ENCODE results near the gene PLCD1. TPM values are rescaled to one million over a fixed set of nuclear protein-coding genes. Genes with fewer than 3 reads are reported as not detected.

Gene PLCD1
- polyA plus RNA-seq, 2 donors: 40.1 to 41.2 TPM

- Histone ChIP-seq H3K4me3 (ENCODE audit: low read depth in 1 of 2, low read length in 2 of 2) (no peak overlapping the region), H3K4me1 (ENCODE audit: control insufficient read depth in 2 of 2, insufficient read depth in 2 of 2, low read length in 1 of 2) (peaks cover 0 to 19% of the 10 kb centered on the region in 2 donors), H3K27ac (ENCODE audit: low read depth in 2 of 2, low read length in 1 of 2) (peak overlapping the region; percentile 35 to 38), H3K36me3 (ENCODE audit: control insufficient read depth in 2 of 2, insufficient read depth in 2 of 2, low read length in 1 of 2) (peaks cover 7 to 45% of the 10 kb centered on the region in 2 donors), H3K9me3 (ENCODE audit: control insufficient read depth in 2 of 2, insufficient read depth in 1 of 2, low read depth in 1 of 2, low read length in 1 of 2) (no peaks in the 10 kb centered on the region), H3K27me3 (ENCODE audit: control insufficient read depth in 1 of 2, insufficient read depth in 2 of 2, low read length in 2 of 2) (no peaks in the 10 kb centered on the region)
- WGBS, 2 donors: 77 to 79% methylated on average over 11 of the region's 11 CpGs
Measured at GRCh38 chr3:38003817-38004414, 25.5 kb downstream of the PLCD1 start.

DNA sequence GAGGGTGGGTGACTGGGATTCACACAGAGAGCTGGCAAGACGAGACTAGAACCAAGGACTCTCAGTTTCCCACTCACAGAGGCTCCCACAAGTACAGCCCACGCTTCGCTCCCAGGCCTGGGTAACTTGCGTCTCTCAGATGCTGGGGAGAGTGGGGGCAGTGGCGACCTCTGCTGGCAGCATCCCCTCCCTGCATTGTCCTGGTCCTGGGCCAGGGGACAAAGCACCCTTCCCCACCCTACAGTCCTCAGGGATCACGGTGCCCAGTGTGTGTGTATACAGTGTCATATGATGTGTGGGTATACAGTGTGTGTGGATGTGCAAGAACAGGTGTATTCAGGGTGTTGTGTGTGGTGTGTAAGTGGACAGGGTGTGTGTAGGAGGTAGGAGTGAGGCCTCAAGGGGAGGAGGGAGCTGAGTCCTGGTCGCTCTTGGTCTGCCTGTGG, 26.0 kb downstream of the PLCD1 start:
- Histone ChIP-seq H3K9me3 (ENCODE audit: control insufficient read depth in 2 of 2, insufficient read depth in 1 of 2, low read depth in 1 of 2, low read length in 1 of 2) (no peaks in the 10 kb centered on the region), H3K27ac (ENCODE audit: low read depth in 2 of 2, low read length in 1 of 2) (no peak overlapping the region), H3K27me3 (ENCODE audit: control insufficient read depth in 1 of 2, insufficient read depth in 2 of 2, low read length in 2 of 2) (no peaks in the 10 kb centered on the region), H3K4me1 (ENCODE audit: control insufficient read depth in 2 of 2, insufficient read depth in 2 of 2, low read length in 1 of 2) (peaks cover 0 to 22% of the 10 kb centered on the region in 2 donors), H3K36me3 (ENCODE audit: control insufficient read depth in 2 of 2, insufficient read depth in 2 of 2, low read length in 1 of 2) (peaks cover 5 to 40% of the 10 kb centered on the region in 2 donors), H3K4me3 (ENCODE audit: low read depth in 1 of 2, low read length in 2 of 2) (no peak overlapping the region)
- 43 to 50% methylated on average over 7 of the region's 7 CpGs for WGBS, 2 donors

DNA sequence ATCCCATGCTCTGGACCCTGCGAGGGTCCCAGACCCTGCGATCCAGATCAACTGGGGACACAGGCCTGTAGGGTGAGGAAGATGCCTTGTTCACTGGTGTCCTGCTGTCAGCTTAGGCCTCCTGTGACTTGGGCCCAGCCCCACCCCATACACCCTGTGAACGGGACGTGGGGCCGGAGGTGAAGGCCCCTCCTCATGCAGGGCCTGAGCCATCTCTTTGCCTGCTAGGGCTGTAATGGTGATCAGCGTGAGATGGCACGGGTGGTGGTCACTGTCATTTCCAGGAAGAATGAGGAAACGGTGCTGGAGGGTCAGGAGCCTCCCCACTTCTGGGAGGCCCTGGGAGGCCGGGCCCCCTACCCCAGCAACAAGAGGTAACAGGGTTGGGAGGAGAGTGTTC, 26.5 kb downstream of the PLCD1 start:
- no peak overlapping the region for H3K27ac ChIP-seq (ENCODE audit: low read depth in 2 of 2, low read length in 1 of 2)
- H3K9me3 ChIP-seq (ENCODE audit: control insufficient read depth in 2 of 2, insufficient read depth in 1 of 2, low read depth in 1 of 2, low read length in 1 of 2): no peaks in the 10 kb centered on the region
- H3K36me3 ChIP-seq (ENCODE audit: control insufficient read depth in 2 of 2, insufficient read depth in 2 of 2, low read length in 1 of 2): peaks cover 3 to 35% of the 10 kb centered on the region in 2 donors
- H3K4me1 ChIP-seq (ENCODE audit: control insufficient read depth in 2 of 2, insufficient read depth in 2 of 2, low read length in 1 of 2): peaks cover 0 to 27% of the 10 kb centered on the region in 2 donors
- H3K27me3 ChIP-seq (ENCODE audit: control insufficient read depth in 1 of 2, insufficient read depth in 2 of 2, low read length in 2 of 2): no peaks in the 10 kb centered on the region
- 84 to 89% methylated on average over 9 of the region's 9 CpGs for WGBS, 2 donors
- no peak overlapping the region for H3K4me3 ChIP-seq (ENCODE audit: low read depth in 1 of 2, low read length in 2 of 2)

GRCh38 chr3:38002291-38002876, 27.1 kb downstream of the PLCD1 start:
- H3K27me3 ChIP-seq (ENCODE audit: control insufficient read depth in 1 of 2, insufficient read depth in 2 of 2, low read length in 2 of 2): no peaks in the 10 kb centered on the region
- H3K36me3 ChIP-seq (ENCODE audit: control insufficient read depth in 2 of 2, insufficient read depth in 2 of 2, low read length in 1 of 2): peaks cover 3 to 30% of the 10 kb centered on the region in 2 donors
- no peaks in the 10 kb centered on the region for H3K9me3 ChIP-seq (ENCODE audit: control insufficient read depth in 2 of 2, insufficient read depth in 1 of 2, low read depth in 1 of 2, low read length in 1 of 2)
- H3K27ac ChIP-seq (ENCODE audit: low read depth in 2 of 2, low read length in 1 of 2): no peak overlapping the region
- peaks cover 0 to 27% of the 10 kb centered on the region in 2 donors for H3K4me1 ChIP-seq (ENCODE audit: control insufficient read depth in 2 of 2, insufficient read depth in 2 of 2, low read length in 1 of 2)
- 93 to 94% methylated on average over 6 of the region's 6 CpGs for WGBS, 2 donors
- H3K4me3 ChIP-seq (ENCODE audit: low read depth in 1 of 2, low read length in 2 of 2): no peak overlapping the region

DNA sequence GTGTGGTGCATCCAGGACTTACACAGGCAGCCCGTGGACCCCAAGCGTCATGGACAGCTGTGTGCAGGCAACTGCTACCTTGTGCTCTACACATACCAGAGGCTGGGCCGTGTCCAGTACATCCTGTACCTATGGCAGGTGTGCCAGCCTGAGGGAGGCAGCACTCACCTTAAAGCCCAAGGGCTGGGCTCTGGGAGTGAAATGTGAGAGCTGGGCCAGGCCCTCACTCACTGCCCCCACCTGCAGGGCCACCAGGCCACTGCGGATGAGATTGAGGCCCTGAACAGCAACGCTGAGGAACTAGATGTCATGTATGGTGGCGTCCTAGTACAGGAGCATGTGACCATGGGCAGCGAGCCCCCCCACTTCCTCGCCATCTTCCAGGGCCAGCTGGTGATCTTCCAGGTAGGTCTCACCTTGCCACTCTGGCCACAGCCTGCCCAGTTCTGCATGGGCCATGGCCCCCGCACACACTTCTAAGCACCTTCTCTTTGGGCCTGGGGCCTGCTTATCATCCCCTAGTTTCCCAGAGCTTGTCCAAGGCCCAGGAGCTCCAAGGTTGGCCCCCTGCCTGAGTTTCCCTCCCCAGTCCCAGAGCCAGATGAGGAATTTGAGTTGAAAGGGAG, 27.9 kb downstream of the PLCD1 start:
- no peak overlapping the region for H3K4me3 ChIP-seq (ENCODE audit: low read depth in 1 of 2, low read length in 2 of 2)
- H3K27me3 ChIP-seq (ENCODE audit: control insufficient read depth in 1 of 2, insufficient read depth in 2 of 2, low read length in 2 of 2): no peaks in the 10 kb centered on the region
- peaks cover 0 to 23% of the 10 kb centered on the region in 2 donors for H3K36me3 ChIP-seq (ENCODE audit: control insufficient read depth in 2 of 2, insufficient read depth in 2 of 2, low read length in 1 of 2)
- H3K4me1 ChIP-seq (ENCODE audit: control insufficient read depth in 2 of 2, insufficient read depth in 2 of 2, low read length in 1 of 2): peaks cover 0 to 30% of the 10 kb centered on the region in 2 donors
- H3K9me3 ChIP-seq (ENCODE audit: control insufficient read depth in 2 of 2, insufficient read depth in 1 of 2, low read depth in 1 of 2, low read length in 1 of 2): no peaks in the 10 kb centered on the region
- H3K27ac ChIP-seq (ENCODE audit: low read depth in 2 of 2, low read length in 1 of 2): no peak overlapping the region
- WGBS, 2 donors: 84 to 88% methylated on average over 9 of the region's 9 CpGs

- no peak overlapping the region for H3K4me3 ChIP-seq (ENCODE audit: low read depth in 1 of 2, low read length in 2 of 2)
- no peaks in the 10 kb centered on the region for H3K9me3 ChIP-seq (ENCODE audit: control insufficient read depth in 2 of 2, insufficient read depth in 1 of 2, low read depth in 1 of 2, low read length in 1 of 2)
- H3K27me3 ChIP-seq (ENCODE audit: control insufficient read depth in 1 of 2, insufficient read depth in 2 of 2, low read length in 2 of 2): no peaks in the 10 kb centered on the region
- H3K36me3 ChIP-seq (ENCODE audit: control insufficient read depth in 2 of 2, insufficient read depth in 2 of 2, low read length in 1 of 2): peaks cover 0 to 18% of the 10 kb centered on the region in 2 donors
- 95% methylated on average over 6 of the region's 6 CpGs for WGBS, 2 donors
- peaks cover 0 to 30% of the 10 kb centered on the region in 2 donors for H3K4me1 ChIP-seq (ENCODE audit: control insufficient read depth in 2 of 2, insufficient read depth in 2 of 2, low read length in 1 of 2)
- no peak overlapping the region for H3K27ac ChIP-seq (ENCODE audit: low read depth in 2 of 2, low read length in 1 of 2)
Measured at GRCh38 chr3:38000965-38001455, 28.4 kb downstream of the PLCD1 start.

GRCh38 chr3:38000242-38000916, 29.1 kb downstream of the PLCD1 start:
- Histone ChIP-seq H3K9me3 (ENCODE audit: control insufficient read depth in 2 of 2, insufficient read depth in 1 of 2, low read depth in 1 of 2, low read length in 1 of 2) (no peaks in the 10 kb centered on the region), H3K36me3 (ENCODE audit: control insufficient read depth in 2 of 2, insufficient read depth in 2 of 2, low read length in 1 of 2) (peaks cover 0 to 18% of the 10 kb centered on the region in 2 donors), H3K4me1 (ENCODE audit: control insufficient read depth in 2 of 2, insufficient read depth in 2 of 2, low read length in 1 of 2) (peaks cover 0 to 24% of the 10 kb centered on the region in 2 donors), H3K27me3 (ENCODE audit: control insufficient read depth in 1 of 2, insufficient read depth in 2 of 2, low read length in 2 of 2) (no peaks in the 10 kb centered on the region), H3K4me3 (ENCODE audit: low read depth in 1 of 2, low read length in 2 of 2) (no peak overlapping the region), H3K27ac (ENCODE audit: low read depth in 2 of 2, low read length in 1 of 2) (peak overlapping the region in 1 of 2 donors; percentile 6)
- 93 to 95% methylated on average over 6 of the region's 6 CpGs for WGBS, 2 donors

- no peak overlapping the region for H3K27ac ChIP-seq (ENCODE audit: low read depth in 2 of 2, low read length in 1 of 2)
- no peak overlapping the region for H3K4me3 ChIP-seq (ENCODE audit: low read depth in 1 of 2, low read length in 2 of 2)
- H3K27me3 ChIP-seq (ENCODE audit: control insufficient read depth in 1 of 2, insufficient read depth in 2 of 2, low read length in 2 of 2): no peaks in the 10 kb centered on the region
- no peaks in the 10 kb centered on the region for H3K9me3 ChIP-seq (ENCODE audit: control insufficient read depth in 2 of 2, insufficient read depth in 1 of 2, low read depth in 1 of 2, low read length in 1 of 2)
- H3K4me1 ChIP-seq (ENCODE audit: control insufficient read depth in 2 of 2, insufficient read depth in 2 of 2, low read length in 1 of 2): peaks cover 0 to 22% of the 10 kb centered on the region in 2 donors
- peaks cover 0 to 21% of the 10 kb centered on the region in 2 donors for H3K36me3 ChIP-seq (ENCODE audit: control insufficient read depth in 2 of 2, insufficient read depth in 2 of 2, low read length in 1 of 2)
- WGBS, 2 donors: 86 to 89% methylated on average over 6 of the region's 6 CpGs
Measured at GRCh38 chr3:37999836-38000235, 29.6 kb downstream of the PLCD1 start.

GRCh38 chr3:37997791-37998370, 31.6 kb downstream of the PLCD1 start:
- Histone ChIP-seq H3K36me3 (ENCODE audit: control insufficient read depth in 2 of 2, insufficient read depth in 2 of 2, low read length in 1 of 2) (peaks cover 0 to 21% of the 10 kb centered on the region in 2 donors), H3K4me1 (ENCODE audit: control insufficient read depth in 2 of 2, insufficient read depth in 2 of 2, low read length in 1 of 2) (peaks cover 0 to 19% of the 10 kb centered on the region in 2 donors), H3K9me3 (ENCODE audit: control insufficient read depth in 2 of 2, insufficient read depth in 1 of 2, low read depth in 1 of 2, low read length in 1 of 2) (no peaks in the 10 kb centered on the region), H3K27me3 (ENCODE audit: control insufficient read depth in 1 of 2, insufficient read depth in 2 of 2, low read length in 2 of 2) (no peaks in the 10 kb centered on the region), H3K27ac (ENCODE audit: low read depth in 2 of 2, low read length in 1 of 2) (peak overlapping the region; percentile 87 to 96), H3K4me3 (ENCODE audit: low read depth in 1 of 2, low read length in 2 of 2) (no peak overlapping the region)
- WGBS, 2 donors: 74 to 81% methylated on average over 6 of the region's 6 CpGs

All from esophagus (tissue), 2 donors.